NCI-H460 (cell line): ENCODE data around the gene MMP24OS. TPM values are rescaled to one million over a fixed set of nuclear protein-coding genes. Genes with fewer than 3 reads are reported as not detected.
A peak's percentile ranks its signal among the peaks of the same experiment; 100 is the strongest.

ENCODE experiments used
- DNase-seq: peaks from one replicate; pipeline ENCODE4 v3.0.0-alpha.2; 2016; ENCODE audit warnings: low read depth; ENCODE audit errors: extremely low read depth
- total RNA-seq: library from RNA; depleted of rRNA; stranded (reverse); fragments of >200 nt; shearing (Covaris generic); gene quantifications from 2 replicates; pipeline ENCODE4 v1.2.3, GENCODE V29; 2014

The MMP24OS gene
- total RNA-seq, 1 experiment from 2014 or later, result 10.8 TPM

DNA sequence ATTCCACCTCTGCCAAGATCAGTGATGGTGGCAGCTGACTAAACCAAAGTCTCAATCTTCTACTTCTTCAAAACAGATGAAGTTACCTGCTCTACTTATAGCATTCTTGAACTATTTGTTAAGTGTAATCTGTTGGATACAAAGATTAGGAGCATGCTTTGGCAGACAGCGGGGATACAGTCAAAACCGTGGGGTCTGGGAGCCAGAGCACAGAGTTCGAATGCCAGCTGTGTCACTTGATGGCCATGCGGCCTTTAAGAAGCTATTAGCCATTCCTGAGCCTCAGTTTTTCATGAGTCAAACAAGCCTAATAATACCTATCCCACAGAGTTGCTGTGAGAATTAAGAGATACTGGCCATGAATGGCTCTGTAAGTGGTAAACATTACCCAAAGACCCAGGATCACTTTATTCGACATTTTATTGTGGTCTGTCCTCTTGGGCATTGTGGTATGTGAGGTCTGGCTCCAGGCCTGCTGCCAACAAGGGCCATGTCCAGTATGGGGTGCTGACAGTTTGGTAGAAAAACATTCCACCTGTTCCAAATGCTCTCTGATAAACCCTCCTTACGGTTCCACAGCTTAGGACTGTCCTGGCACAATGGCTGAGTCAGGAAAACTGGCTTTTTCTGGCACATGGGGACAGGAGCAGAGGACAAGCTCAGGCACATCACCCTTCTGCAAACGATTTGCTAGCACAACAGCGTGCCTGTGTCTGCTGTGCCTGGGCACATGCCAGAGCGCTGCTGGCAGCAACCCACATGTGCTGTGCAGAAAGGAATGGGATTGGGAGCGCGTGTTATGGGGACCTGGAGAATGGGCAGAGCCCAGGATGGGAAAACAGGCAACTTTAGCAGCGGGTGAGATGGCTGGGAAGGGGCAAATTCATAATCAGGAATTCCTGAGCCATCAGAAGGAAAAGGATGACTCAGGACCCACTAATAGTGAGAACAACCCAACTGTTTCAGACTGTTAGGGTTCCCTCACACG lies 30.0 kb upstream of the MMP24OS start:
- no peak for DNase-seq

- DNase-seq, result peak; percentile 59
Observed at GRCh38 chr20:35306931-35307517, 29.1 kb upstream of the MMP24OS start.

DNA sequence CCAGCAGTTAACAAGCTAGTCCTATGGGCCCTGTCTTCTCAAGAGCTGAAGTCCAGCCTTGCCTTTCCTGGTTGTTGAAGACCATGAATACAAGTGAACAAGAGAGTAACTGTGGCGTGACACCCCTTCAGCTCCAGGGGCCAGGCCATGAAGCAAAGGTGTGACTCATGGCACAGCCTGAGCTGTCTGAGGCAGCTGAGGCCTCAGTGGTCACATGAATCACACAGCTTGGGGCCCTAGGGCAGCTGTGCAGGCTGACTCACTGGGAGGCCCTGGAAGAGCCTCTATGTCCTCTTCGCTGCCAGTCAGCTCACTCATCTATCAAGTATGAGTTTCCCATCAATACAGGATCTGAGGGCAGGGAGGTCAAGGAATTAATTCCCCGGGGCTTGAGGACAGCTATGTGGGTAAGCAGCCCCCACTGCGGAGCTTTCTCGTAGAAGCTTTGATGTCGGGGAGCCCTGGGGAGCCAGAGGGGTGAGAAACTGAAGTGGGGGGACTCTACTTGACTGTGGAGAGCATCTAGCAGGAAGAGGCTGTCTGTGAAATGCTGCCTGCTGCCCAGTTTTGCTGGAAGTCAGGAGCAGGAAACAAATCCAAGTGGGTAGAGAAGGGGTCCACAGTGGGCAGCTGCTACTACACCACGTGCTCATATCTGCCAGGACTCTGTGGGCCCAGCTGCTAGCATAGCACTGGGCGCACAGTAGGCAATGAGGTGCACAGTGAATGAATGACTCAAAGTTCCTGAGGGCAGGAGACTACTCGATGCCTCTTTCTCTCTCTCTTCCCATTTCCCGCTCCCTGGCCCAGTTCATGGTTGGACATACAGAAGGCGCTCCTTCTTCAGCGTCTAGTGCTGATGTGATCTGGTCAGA lies 28.0 kb upstream of the MMP24OS start:
- DNase-seq, result peak; percentile 89

DNA sequence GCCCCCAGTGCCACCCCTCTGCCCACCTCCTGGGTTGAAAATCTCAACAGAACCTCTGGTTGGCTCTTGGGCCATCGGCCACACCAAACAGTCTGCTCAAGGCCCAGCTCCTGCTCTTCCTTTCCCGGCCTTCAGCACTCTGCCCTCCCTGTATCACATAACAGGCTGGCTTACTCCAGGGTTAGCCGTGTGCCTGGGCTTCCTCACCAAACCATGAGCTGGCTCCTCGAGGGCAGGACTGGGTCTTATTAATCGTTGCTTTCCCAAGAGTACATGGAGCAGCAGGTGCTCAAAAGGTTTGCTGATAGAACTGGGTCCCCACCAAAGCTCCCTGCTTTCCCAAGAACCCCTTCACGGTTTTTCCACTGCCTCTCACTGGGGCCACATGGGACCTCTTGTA lies 27.0 kb upstream of the MMP24OS start:
- no peak for DNase-seq

- DNase-seq, result peak; percentile 84
Observed at GRCh38 chr20:35303735-35304491, 26.0 kb upstream of the MMP24OS start.

- no peak for DNase-seq
Observed at GRCh38 chr20:35303382-35303734, 25.4 kb upstream of the MMP24OS start.

DNA sequence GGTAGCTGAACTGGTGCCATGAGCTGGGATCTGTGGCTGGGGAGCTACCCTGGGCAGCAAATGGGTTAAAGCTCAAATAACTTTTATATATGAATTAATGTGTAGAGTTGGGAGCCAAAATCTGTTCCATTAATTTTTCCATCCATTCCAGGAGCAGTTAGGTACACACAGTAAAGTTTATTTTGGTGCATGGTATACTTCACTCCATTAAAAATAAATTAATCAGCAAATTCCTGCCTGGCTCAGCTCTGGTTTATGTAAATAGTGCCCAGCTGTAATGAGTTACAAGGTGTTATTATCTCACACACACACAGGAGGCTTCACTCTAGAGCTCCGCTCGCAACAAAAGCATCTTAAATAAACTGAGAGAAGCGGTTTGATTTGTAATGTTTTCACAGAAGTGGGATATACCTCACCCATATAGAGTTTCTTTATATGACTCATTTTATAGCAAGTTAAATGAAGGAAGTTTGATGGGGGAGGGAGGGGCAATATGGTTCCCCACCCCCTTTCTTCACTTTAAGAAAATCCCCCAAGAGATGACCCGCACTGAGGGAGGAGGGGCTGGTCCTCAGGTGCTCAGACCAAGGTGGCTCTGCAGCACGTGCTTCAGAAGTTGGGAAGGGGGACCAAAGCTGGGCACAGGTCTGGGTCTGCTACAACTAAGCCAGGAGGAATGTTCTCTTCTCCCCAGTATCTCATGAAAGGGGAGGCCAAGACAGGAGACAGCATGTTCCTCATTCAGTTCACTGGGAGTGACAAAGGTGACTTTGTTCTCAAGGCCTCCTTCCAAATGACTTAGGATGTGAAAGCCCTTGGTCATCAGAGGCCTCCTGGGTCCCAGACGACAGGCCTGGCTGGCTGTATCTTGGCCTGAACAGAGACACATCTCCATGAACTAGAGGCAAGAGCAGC lies 24.8 kb upstream of the MMP24OS start:
- DNase-seq, result no peak

DNA sequence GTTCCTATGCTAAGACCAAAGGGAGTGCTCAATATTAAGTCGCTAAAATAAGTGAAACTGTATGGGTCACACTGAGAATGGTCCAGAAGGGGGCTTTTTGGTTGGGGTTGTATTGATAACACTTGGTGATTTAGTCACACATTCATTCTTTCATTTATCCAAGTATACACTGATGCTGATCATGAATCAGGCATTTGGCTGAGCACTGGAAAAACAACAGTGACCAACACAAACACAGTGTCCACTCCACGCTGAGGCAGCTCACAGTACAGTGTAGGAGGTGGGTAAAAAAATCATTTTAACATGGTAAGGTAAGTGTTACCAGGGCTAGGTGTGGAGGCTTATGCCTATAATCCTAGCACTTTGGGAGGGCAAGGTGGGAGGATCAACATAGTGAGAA lies 23.5 kb upstream of the MMP24OS start:
- DNase-seq, result no peak

GRCh38 chr20:35300469-35301262 lies 22.7 kb upstream of the MMP24OS start:
- DNase-seq, result no peak

DNA sequence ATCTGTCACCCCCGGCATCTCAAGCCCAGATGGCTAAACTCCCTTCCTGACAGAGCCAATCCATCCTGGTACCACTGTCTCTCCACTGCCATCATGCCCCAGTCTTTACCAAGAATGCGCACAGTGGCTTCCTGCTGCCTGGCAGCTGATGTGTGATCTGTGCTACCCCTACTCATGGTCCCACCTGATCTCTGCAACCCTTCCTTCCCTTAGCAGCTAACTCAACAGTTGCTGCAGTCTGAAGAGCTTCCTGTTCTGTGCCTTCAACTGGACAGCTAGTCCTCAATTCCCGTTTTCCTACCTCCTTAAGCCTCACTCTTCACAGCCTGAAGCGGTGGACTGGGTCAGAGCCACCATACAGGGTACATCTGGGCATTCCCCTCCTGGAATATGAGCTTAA lies 21.9 kb upstream of the MMP24OS start:
- no peak for DNase-seq

GRCh38 chr20:35298264-35298663 lies 20.3 kb upstream of the MMP24OS start:
- no peak for DNase-seq

DNA sequence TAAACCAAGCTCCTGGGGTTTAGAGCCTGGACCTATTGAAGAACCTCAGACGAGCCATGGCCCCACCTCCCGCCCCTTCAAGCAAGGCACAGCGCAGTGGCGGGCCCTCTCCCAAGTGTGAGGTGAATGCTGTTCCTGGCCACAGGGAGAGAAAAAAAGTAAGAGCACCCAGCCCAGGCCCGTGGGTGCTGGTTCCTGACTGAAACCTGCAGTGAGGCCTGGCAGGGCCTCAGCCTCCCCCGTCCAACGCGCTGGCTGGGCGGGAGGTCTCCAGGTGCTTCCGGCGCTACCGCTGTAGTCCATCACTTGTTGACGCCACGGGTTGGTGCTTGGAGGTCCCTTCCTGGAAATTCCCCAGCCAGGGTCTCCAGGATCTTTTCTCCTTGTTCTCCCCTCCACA lies 19.8 kb upstream of the MMP24OS start:
- DNase-seq, result no peak

DNA sequence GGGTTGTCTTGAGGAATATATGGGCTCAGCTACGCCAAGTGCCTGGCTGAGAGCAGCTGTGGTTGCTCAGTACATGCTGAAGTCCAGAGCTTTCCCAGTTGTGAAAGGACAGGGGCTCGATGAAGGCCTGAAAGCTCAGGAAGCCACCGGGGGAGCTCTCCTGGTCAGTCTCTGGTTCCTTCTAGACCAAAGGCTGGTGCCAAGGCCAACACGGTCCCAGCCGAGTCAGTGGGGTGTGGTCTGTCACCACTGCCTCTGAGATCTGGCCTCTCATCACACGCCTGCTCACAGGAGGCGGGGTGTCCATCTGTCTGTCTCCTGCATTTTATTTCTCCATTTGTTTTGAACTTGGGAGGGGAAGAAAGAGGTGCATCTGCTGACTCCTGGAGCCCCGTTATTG lies 19.2 kb upstream of the MMP24OS start:
- no peak for DNase-seq

GRCh38 chr20:35296101-35296554 lies 18.2 kb upstream of the MMP24OS start:
- DNase-seq, result no peak

GRCh38 chr20:35295674-35296073 lies 17.8 kb upstream of the MMP24OS start:
- no peak for DNase-seq

GRCh38 chr20:35295058-35295457 lies 17.1 kb upstream of the MMP24OS start:
- DNase-seq, result no peak

GRCh38 chr20:35294293-35294685 lies 16.4 kb upstream of the MMP24OS start:
- no peak for DNase-seq
